ENCODE data around the gene SYNDIG1.

SYNDIG1 gene

DNA sequence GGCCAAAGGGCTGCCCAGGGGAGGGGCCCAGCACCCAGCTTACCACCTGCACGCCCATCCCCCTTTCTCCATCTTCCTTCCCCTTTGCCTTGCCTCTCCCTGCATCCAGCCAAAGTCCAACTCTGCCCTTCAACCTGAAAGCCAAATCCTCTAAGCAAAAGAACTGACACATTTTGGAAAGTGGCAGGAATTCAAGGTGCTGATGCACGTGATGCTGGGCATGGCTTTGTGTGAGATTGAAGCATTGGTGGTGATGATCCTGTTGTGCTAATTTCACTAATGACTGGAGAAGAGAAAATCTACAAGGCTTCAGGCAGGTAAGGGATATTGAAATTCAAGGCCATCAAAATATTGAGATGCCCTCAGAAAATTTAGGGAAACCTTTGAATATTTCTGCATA, 23.3 kb downstream of the SYNDIG1 start:
- DNase-seq (ENCODE audit: low spot score), result no peak
- in situ Hi-C loops (cut with MboI; ENCODE audit: low sequenced_read_pairs, unreplicated experiment), result no loop called here
- TF ChIP-seq, protein P1, sequence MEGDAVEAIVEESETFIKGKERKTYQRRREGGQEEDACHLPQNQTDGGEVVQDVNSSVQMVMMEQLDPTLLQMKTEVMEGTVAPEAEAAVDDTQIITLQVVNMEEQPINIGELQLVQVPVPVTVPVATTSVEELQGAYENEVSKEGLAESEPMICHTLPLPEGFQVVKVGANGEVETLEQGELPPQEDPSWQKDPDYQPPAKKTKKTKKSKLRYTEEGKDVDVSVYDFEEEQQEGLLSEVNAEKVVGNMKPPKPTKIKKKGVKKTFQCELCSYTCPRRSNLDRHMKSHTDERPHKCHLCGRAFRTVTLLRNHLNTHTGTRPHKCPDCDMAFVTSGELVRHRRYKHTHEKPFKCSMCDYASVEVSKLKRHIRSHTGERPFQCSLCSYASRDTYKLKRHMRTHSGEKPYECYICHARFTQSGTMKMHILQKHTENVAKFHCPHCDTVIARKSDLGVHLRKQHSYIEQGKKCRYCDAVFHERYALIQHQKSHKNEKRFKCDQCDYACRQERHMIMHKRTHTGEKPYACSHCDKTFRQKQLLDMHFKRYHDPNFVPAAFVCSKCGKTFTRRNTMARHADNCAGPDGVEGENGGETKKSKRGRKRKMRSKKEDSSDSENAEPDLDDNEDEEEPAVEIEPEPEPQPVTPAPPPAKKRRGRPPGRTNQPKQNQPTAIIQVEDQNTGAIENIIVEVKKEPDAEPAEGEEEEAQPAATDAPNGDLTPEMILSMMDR (IDR thresholded peaks at IDR 0.05; ENCODE audit: borderline replicate concordance, control extremely low read depth, extremely low read depth, insufficient read depth, missing control alignments), result no peak

GRCh38 chr20:24493181-24493580, 23.8 kb downstream of the SYNDIG1 start:
- DNase-seq (ENCODE audit: low spot score), result no peak
- in situ Hi-C loops (cut with MboI; ENCODE audit: low sequenced_read_pairs, unreplicated experiment), result no loop called here
- TF ChIP-seq, protein P1 (IDR thresholded peaks at IDR 0.05; ENCODE audit: borderline replicate concordance, control extremely low read depth, extremely low read depth, insufficient read depth, missing control alignments), result no peak

DNA sequence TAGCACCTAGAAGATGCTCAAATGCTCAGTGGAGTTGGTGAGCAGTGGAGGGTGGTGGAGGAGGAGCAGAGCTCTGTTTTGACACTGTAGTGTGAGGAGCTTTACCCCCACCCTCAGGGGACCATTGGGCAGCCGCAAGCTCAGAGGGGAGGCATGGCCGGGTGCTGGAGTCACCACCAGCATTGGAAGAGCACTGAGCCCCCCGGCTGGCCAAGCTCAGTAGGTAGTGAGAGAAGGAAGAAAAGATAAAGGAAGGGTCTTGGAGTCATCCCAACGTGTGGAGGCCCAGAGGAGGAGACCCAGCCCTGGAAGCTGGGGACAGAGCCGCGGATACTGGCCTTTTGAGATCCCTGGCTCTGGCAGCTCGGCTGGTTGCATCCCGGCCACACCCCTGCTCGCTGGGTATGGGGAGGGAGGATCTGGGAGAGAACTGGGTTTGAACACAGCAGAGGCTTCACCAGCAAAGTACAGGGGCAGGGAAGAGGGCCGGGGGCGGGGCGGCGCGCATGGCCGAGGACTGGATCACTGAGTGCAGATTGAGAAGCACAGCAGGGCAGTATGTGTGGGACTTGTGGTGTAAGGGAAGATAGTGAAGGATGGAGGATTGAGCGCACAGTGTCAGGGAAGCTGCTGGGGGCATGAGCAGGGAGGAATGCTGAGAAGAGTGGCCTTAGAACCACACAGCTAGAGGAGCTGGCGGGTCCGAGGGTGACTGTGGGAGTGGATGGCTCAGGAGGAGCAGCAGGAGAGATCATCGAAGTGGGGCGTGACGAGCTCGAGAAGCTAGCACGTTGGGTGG, 24.4 kb downstream of the SYNDIG1 start:
- TF ChIP-seq, protein P1 (IDR thresholded peaks at IDR 0.05; ENCODE audit: borderline replicate concordance, control extremely low read depth, extremely low read depth, insufficient read depth, missing control alignments), result no peak
- DNase-seq (ENCODE audit: low spot score), result no peak
- in situ Hi-C loops (cut with MboI; ENCODE audit: low sequenced_read_pairs, unreplicated experiment), result no loop called here

DNA sequence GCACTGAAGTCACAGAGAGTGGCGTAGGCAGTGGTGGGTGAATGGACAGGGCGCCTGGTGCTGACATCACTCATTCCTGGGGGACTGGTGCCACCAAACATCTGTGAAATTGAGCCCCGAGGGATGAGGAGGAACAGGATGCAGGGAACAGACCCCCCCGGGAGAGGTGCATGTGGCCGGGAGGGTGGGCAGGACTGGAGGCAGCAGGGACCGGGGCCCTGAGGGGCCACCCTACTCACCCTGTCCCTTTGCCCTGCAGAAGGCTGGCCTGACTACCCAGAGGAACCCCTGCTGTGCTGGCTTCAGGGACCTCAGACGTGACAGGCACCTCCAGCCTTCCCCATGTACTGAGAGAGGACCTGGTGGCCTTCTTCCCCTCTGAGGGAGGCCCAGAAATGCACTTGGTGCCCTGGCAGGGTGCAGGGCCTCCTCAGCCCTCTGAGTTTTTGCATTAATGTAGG, 25.1 kb downstream of the SYNDIG1 start:
- in situ Hi-C loops (cut with MboI; ENCODE audit: low sequenced_read_pairs, unreplicated experiment), result no loop called here
- no peak for DNase-seq (ENCODE audit: low spot score)
- TF ChIP-seq, protein P1 (IDR thresholded peaks at IDR 0.05; ENCODE audit: borderline replicate concordance, control extremely low read depth, extremely low read depth, insufficient read depth, missing control alignments), result no peak

GRCh38 chr20:24495266-24495665, 25.8 kb downstream of the SYNDIG1 start:
- TF ChIP-seq, protein P1 (IDR thresholded peaks at IDR 0.05; ENCODE audit: borderline replicate concordance, control extremely low read depth, extremely low read depth, insufficient read depth, missing control alignments), result no peak
- no peak for DNase-seq (ENCODE audit: low spot score)
- in situ Hi-C loops (cut with MboI; ENCODE audit: low sequenced_read_pairs, unreplicated experiment), result no loop called here

DNA sequence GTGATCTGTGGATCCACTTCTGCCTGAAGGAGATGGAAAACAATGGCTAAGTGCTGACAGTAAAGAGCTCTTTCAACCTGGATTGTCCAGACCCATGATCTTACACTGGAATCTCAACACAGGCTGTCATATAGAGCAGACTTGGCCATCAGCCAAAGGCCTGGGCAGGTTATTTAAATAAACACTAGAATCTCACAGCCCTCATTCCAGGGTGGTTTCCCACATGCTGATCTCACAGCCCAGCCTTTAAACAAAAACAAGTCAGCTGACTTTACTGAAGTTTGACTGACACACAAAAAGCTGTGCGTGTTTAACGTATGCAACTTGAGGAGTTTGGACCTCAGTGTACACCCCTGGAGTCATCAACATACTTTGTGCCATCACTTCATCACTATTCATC, 28.4 kb downstream of the SYNDIG1 start:
- in situ Hi-C loops (cut with MboI; ENCODE audit: low sequenced_read_pairs, unreplicated experiment), result no loop called here
- TF ChIP-seq, protein P1 (IDR thresholded peaks at IDR 0.05; ENCODE audit: borderline replicate concordance, control extremely low read depth, extremely low read depth, insufficient read depth, missing control alignments), result no peak
- no peak for DNase-seq (ENCODE audit: low spot score)

Measured in GM13976 (cell line).